ENCODE results near the gene CFAP52.

DNA sequence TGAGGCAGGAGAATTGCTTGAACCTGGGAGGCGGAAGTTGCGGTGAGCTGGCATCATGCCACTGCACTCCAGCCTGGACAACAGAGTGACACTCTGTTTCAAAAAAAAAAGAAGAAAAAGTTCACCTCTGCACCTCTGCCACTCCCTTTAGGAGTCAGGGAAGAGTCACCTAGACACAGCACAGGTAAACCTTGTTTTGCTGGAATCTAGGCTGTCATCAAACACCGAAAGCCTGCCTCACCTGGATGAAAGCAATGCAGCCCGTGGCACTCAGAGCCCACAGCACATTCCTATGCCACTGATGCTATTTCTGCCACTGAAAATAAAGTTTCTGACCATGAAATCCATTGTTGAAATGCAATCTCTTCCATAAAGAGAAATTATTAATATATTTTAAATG, 22.2 kb downstream of the CFAP52 start:
- TF ChIP-seq CTCF (IDR thresholded peaks at IDR 0.05) (no peak), POLR2A (IDR thresholded peaks at IDR 0.05) (no peak)
